Measurements from ENCODE around the gene RPRD1B. TPM values are rescaled to one million over a fixed set of nuclear protein-coding genes. Genes with fewer than 3 reads are reported as not detected.

RPRD1B gene
- total and polyA plus RNA-seq, 2 experiments from 2014 or later: 16.5 to 28.0 TPM

- DNase-seq (ENCODE audit: low spot score): peak; percentile 54
- no peak overlapping the region for H3K4me2 ChIP-seq
- 66% methylated on average over 7 of the region's 7 CpGs for WGBS (ENCODE audit: low lambda C conversion rate, missing lambda C conversion rate)
These were observed 43.8 kb upstream of the RPRD1B start for GRCh38 chr20:37989601-37990295.

GRCh38 chr20:37990571-37991151 is 42.9 kb upstream of the RPRD1B start:
- Histone ChIP-seq H3K9me3 (ENCODE audit: low read depth) (no peaks in the 10 kb centered on the region), H3K9me2 (replicated peaks; ENCODE audit: insufficient read depth) (no peaks in the 10 kb centered on the region), H3K27me3 (no peaks in the 10 kb centered on the region), H3K36me3 (replicated peaks; ENCODE audit: insufficient read depth, low read depth) (no peaks in the 10 kb centered on the region), H3K4me1 (ENCODE audit: insufficient read depth) (peaks cover 82% of the 10 kb centered on the region), H3K27ac (peak overlapping the region; percentile 87), H3K4me3 (no peak overlapping the region), H4K20me1 (ENCODE audit: insufficient read depth, poor library complexity, severe bottlenecking) (no peaks in the 10 kb centered on the region), H3K79me2 (no peaks in the 10 kb centered on the region), H2AFZ (no peak overlapping the region), H3K4me2 (no peak overlapping the region)
- 59% methylated on average over 10 of the region's 10 CpGs for WGBS (ENCODE audit: low lambda C conversion rate, missing lambda C conversion rate)
- TF ChIP-seq EZH2 (IDR thresholded peaks at IDR 0.05; ENCODE audit: borderline replicate concordance) (no peak), CTCF (IDR thresholded peaks at IDR 0.05; ENCODE audit: poor library complexity) (no peak), EZH2phosphoT487 (IDR thresholded peaks at IDR 0.05; ENCODE audit: low read depth, severe bottlenecking, unreplicated experiment) (no peak)
- peak; percentile 27 for DNase-seq (ENCODE audit: low spot score)

More at GRCh38 chr20:37989601-37990295, 43.8 kb upstream of the RPRD1B start:
- TF ChIP-seq EZH2phosphoT487 (IDR thresholded peaks at IDR 0.05; ENCODE audit: low read depth, severe bottlenecking, unreplicated experiment) (no peak), CTCF (IDR thresholded peaks at IDR 0.05; ENCODE audit: poor library complexity) (no peak), EZH2 (IDR thresholded peaks at IDR 0.05; ENCODE audit: borderline replicate concordance) (no peak)
- Histone ChIP-seq H3K27me3 (no peaks in the 10 kb centered on the region), H4K20me1 (ENCODE audit: insufficient read depth, poor library complexity, severe bottlenecking) (no peaks in the 10 kb centered on the region), H3K9me3 (ENCODE audit: low read depth) (no peaks in the 10 kb centered on the region), H3K9me2 (replicated peaks; ENCODE audit: insufficient read depth) (no peaks in the 10 kb centered on the region), H3K4me3 (no peak overlapping the region), H2AFZ (no peak overlapping the region), H3K36me3 (replicated peaks; ENCODE audit: insufficient read depth, low read depth) (no peaks in the 10 kb centered on the region), H3K27ac (peak overlapping the region; percentile 87), H3K79me2 (no peaks in the 10 kb centered on the region), H3K4me1 (ENCODE audit: insufficient read depth) (peaks cover 77% of the 10 kb centered on the region)

GRCh38 chr20:37991157-37991866 is 42.2 kb upstream of the RPRD1B start:
- Histone ChIP-seq H3K9me2 (replicated peaks; ENCODE audit: insufficient read depth) (no peaks in the 10 kb centered on the region), H3K79me2 (no peaks in the 10 kb centered on the region), H3K9me3 (ENCODE audit: low read depth) (no peaks in the 10 kb centered on the region), H3K36me3 (replicated peaks; ENCODE audit: insufficient read depth, low read depth) (no peaks in the 10 kb centered on the region), H4K20me1 (ENCODE audit: insufficient read depth, poor library complexity, severe bottlenecking) (no peaks in the 10 kb centered on the region), H3K4me1 (ENCODE audit: insufficient read depth) (peaks cover 76% of the 10 kb centered on the region), H3K27me3 (no peaks in the 10 kb centered on the region), H3K27ac (peak overlapping the region; percentile 87), H3K4me2 (no peak overlapping the region), H3K4me3 (no peak overlapping the region), H2AFZ (no peak overlapping the region)
- TF ChIP-seq EZH2phosphoT487 (IDR thresholded peaks at IDR 0.05; ENCODE audit: low read depth, severe bottlenecking, unreplicated experiment) (no peak), EZH2 (IDR thresholded peaks at IDR 0.05; ENCODE audit: borderline replicate concordance) (no peak), CTCF (IDR thresholded peaks at IDR 0.05; ENCODE audit: poor library complexity) (no peak)
- no peak for DNase-seq (ENCODE audit: low spot score)
- 68% methylated on average over 4 of the region's 4 CpGs for WGBS (ENCODE audit: low lambda C conversion rate, missing lambda C conversion rate)
